ENCODE results near the gene GABRA4.

GRCh38 chr4:46980851-46981250, 12.5 kb downstream of the GABRA4 start:
- TF ChIP-seq TAF1 (IDR thresholded peaks at IDR 0.05; ENCODE audit: borderline replicate concordance, low read depth, low read length) (no peak), POLR2A (IDR thresholded peaks at IDR 0.05; ENCODE audit: low read depth, low read length) (no peak)
